HCT116 (cell line): Measurements from ENCODE around the gene SRCAP. TPM values are rescaled to one million over a fixed set of nuclear protein-coding genes. Genes with fewer than 3 reads are reported as not detected.

Experiments
- ATAC-seq: fragments of 200-7000 bp; cut with Tn5 transposase; 2 replicates; pipeline ENCODE4 v1.9.1; 2020; ENCODE audit warnings: mild to moderate bottlenecking, moderate library complexity
- BruUV-seq: library from RNA; stranded (reverse); fragments of 400-500 nt; replicated peaks from 2 replicates; lab custom pipeline; 2021; lab: Mats Ljungman, UMichigan
- CTCF ChIA-PET: fragments of 300-600 bp; sonication (Branson Sonifier 250); formaldehyde crosslinking; loops from one replicate; lab custom pipeline; 2021; ENCODE audit warnings: antibody characterized with exemption; lab: Charles Lee
- POLR2A ChIA-PET: fragments of 300-600, 350-600 bp; sonication (Branson Sonifier 250); formaldehyde crosslinking; loops from one replicate; lab custom pipeline; 2021; ENCODE audit warnings: antibody characterized with exemption; lab: Charles Lee
- RAD21 ChIA-PET, 2 experiments: fragments of 300-600 bp; sonication (Branson Sonifier 250); formaldehyde crosslinking; loops; one replicate each; lab custom pipeline; 2023; ENCODE audit warnings: low total read pairs in 2 of 2; ENCODE audit not compliant: uncharacterized antibody in 2 of 2, unreplicated experiment in 2 of 2, low non-redundant PET in 1 of 2; lab: Charles Lee
- DNase-seq: peaks from one replicate; pipeline ENCODE4 v3.0.0-alpha.2; 2010; ENCODE audit warnings: low read depth, low spot score
- H2AFZ ChIP-seq: fragments of 200-600 bp; shearing (Covaris generic), sonication (generic); 2 replicates; pipeline ENCODE4 v1.6.1; 2017; ENCODE audit warnings: low read depth, mixed run types, mixed read lengths, antibody characterized with exemption, low read length; ENCODE audit not compliant: poor library complexity, severe bottlenecking
- H3K27ac ChIP-seq: 2 replicates; pipeline ENCODE4 v1.5.1; 2012; ENCODE audit warnings: low read depth, low read length
- H3K27me3 ChIP-seq: fragments of 200-600 bp; sonication (generic); 2 replicates; pipeline ENCODE4 v1.6.1; 2016; ENCODE audit warnings: mixed run types, low read length, mixed read lengths; ENCODE audit not compliant: insufficient read depth
- H3K36me3 ChIP-seq, 2 experiments: fragments of 200-500 bp in 1 of 2; fragments of 200-600 bp in 1 of 2; sonication (Bioruptor generic) in 1 of 2; sonication (generic) in 1 of 2; 2 replicates each; pipeline versions ENCODE4 v1.5.1 to v1.6.1; 2014 to 2016; ENCODE audit warnings: low read length in 2 of 2, inconsistent platforms in 1 of 2, mixed read lengths in 1 of 2, mixed run types in 1 of 2; ENCODE audit not compliant: insufficient read depth in 2 of 2, control insufficient read depth in 1 of 2
- H3K4me1 ChIP-seq, 2 experiments: fragments of 200-600 bp in 1 of 2; sonication (generic) in 1 of 2; 2 replicates each; pipeline versions ENCODE4 v1.5.1 to v1.6.1; 2012 to 2017; ENCODE audit warnings: low read length in 2 of 2, inconsistent platforms in 1 of 2, mild to moderate bottlenecking in 1 of 2, mixed read lengths in 1 of 2, mixed run types in 1 of 2, moderate library complexity in 1 of 2; ENCODE audit not compliant: insufficient read depth in 2 of 2, control insufficient read depth in 1 of 2
- H3K4me2 ChIP-seq: fragments of 200-600 bp; sonication (generic); 2 replicates; pipeline ENCODE4 v1.6.1; 2017; ENCODE audit warnings: mixed run types, low read length, mixed read lengths
- H3K4me3 ChIP-seq, 2 experiments: fragments of 200-600 bp in 1 of 2; sonication (generic) in 1 of 2; replicated peaks in 1 of 2; 2 replicates each; pipeline ENCODE4 v1.5.1; 2011 to 2016; ENCODE audit warnings: low read length in 2 of 2, control low read depth in 1 of 2, low read depth in 1 of 2, mild to moderate bottlenecking in 1 of 2, mixed read lengths in 1 of 2, mixed run types in 1 of 2
- H3K79me2 ChIP-seq: fragments of 200-600 bp; sonication (generic); 2 replicates; pipeline ENCODE4 v1.6.1; 2017; ENCODE audit warnings: mild to moderate bottlenecking, mixed run types, low read length, moderate library complexity, mixed read lengths; ENCODE audit not compliant: insufficient read depth
- H3K9ac ChIP-seq: fragments of 200-600 bp; sonication (generic); 2 replicates; pipeline ENCODE4 v1.6.1; 2016; ENCODE audit warnings: low read length, mixed read lengths
- H3K9me2 ChIP-seq: fragments of 200-600 bp; sonication (generic), shearing (Covaris generic); 2 replicates; pipeline ENCODE4 v1.6.1; 2017; ENCODE audit warnings: mixed run types, mild to moderate bottlenecking, moderate library complexity; ENCODE audit not compliant: insufficient read depth
- H3K9me3 ChIP-seq, 2 experiments: fragments of 200-500 bp in 1 of 2; fragments of 200-600 bp in 1 of 2; sonication (Bioruptor generic) in 1 of 2; sonication (generic) in 1 of 2; 2 replicates each; pipeline ENCODE4 v1.6.1; 2014 to 2017; ENCODE audit warnings: low read length in 2 of 2, mixed read lengths in 2 of 2, inconsistent platforms in 1 of 2, low read depth in 1 of 2, mild to moderate bottlenecking in 1 of 2, mixed run types in 1 of 2, moderate library complexity in 1 of 2; ENCODE audit not compliant: control insufficient read depth in 1 of 2, insufficient read depth in 1 of 2
- H4K20me1 ChIP-seq: fragments of 200-600 bp; sonication (generic), shearing (Covaris generic); 2 replicates; pipeline ENCODE4 v1.6.1; 2017; ENCODE audit warnings: mixed run types, mild to moderate bottlenecking, moderate library complexity; ENCODE audit not compliant: insufficient read depth
- ATF3 ChIP-seq: IDR thresholded peaks from 2 replicates; pipeline ENCODE4 v1.6.1; 2012
- CBX3 ChIP-seq: IDR thresholded peaks from 2 replicates; pipeline ENCODE4 v1.6.1; 2012; ENCODE audit warnings: low read depth
- CEBPB ChIP-seq: IDR thresholded peaks from 2 replicates; pipeline ENCODE4 v1.6.1; 2012; ENCODE audit warnings: low read depth
- CTCF ChIP-seq, 3 experiments: fragments of 200-600 bp in 1 of 3; sonication (generic) in 1 of 3; IDR thresholded peaks in 2 of 3; conservative IDR thresholded peaks in 1 of 3; 2 replicates each; pipeline ENCODE4 v1.5.1; 2012 to 2017; ENCODE audit warnings: low read depth in 2 of 3, low read length in 2 of 3, antibody characterized with exemption in 1 of 3, borderline replicate concordance in 1 of 3, control low read depth in 1 of 3, mild to moderate bottlenecking in 1 of 3, mixed read lengths in 1 of 3, mixed run types in 1 of 3, moderate library complexity in 1 of 3; ENCODE audit not compliant: insufficient read depth in 1 of 3
- EGR1 ChIP-seq: IDR thresholded peaks from 2 replicates; pipeline ENCODE4 v1.6.1; 2012; ENCODE audit warnings: low read depth
- ELF1 ChIP-seq: IDR thresholded peaks from 2 replicates; pipeline ENCODE4 v1.6.1; 2012; ENCODE audit warnings: low read depth, borderline replicate concordance
- EZH2 ChIP-seq: fragments of 200-600 bp; sonication (generic); IDR thresholded peaks from 2 replicates; pipeline ENCODE4 v1.6.1; 2017; ENCODE audit warnings: antibody characterized with exemption, mixed run types
- EZH2phosphoT487 ChIP-seq: fragments of 200-600 bp; IDR thresholded peaks from 2 replicates; pipeline ENCODE4 v1.6.1; 2018; ENCODE audit warnings: antibody characterized with exemption, borderline replicate concordance
- FOSL1 ChIP-seq: IDR thresholded peaks from 2 replicates; pipeline ENCODE4 v1.6.1; 2012; ENCODE audit warnings: low read depth
- JUND ChIP-seq: IDR thresholded peaks from 2 replicates; pipeline ENCODE4 v1.6.1; 2012
- MAX ChIP-seq: IDR thresholded peaks from 2 replicates; pipeline ENCODE4 v1.6.1; 2012
- POLR2A ChIP-seq: IDR thresholded peaks from 2 replicates; pipeline ENCODE4 v1.7.0; 2011; ENCODE audit warnings: borderline replicate concordance; ENCODE audit not compliant: insufficient read depth, insufficient read length; ENCODE audit errors: extremely low read depth
- POLR2AphosphoS5 ChIP-seq: IDR thresholded peaks from 2 replicates; pipeline ENCODE4 v1.6.1; 2011; ENCODE audit warnings: mild to moderate bottlenecking, low read depth, low read length, moderate library complexity
- RAD21 ChIP-seq: IDR thresholded peaks from 2 replicates; pipeline ENCODE4 v1.6.1; 2012; ENCODE audit warnings: low read depth, mild to moderate bottlenecking
- SIN3A ChIP-seq: IDR thresholded peaks from 2 replicates; pipeline ENCODE4 v1.6.1; 2012; ENCODE audit warnings: low read depth
- SP1 ChIP-seq: IDR thresholded peaks from 2 replicates; pipeline ENCODE4 v1.6.1; 2012; ENCODE audit warnings: low read depth
- SRF ChIP-seq: IDR thresholded peaks from 2 replicates; pipeline ENCODE4 v1.6.1; 2012; ENCODE audit warnings: low read depth
- TCF7L2 ChIP-seq: IDR thresholded peaks from 2 replicates; pipeline ENCODE4 v1.7.0; 2011; ENCODE audit warnings: borderline replicate concordance, inconsistent platforms; ENCODE audit not compliant: insufficient read depth, insufficient read length; ENCODE audit errors: extremely low read depth
- YY1 ChIP-seq: IDR thresholded peaks from 2 replicates; pipeline ENCODE4 v1.6.1; 2011; ENCODE audit warnings: low read length, low read depth, moderate library complexity, mild to moderate bottlenecking; ENCODE audit not compliant: insufficient replicate concordance; ENCODE audit errors: extremely low read depth
- ZBTB33 ChIP-seq: IDR thresholded peaks from 2 replicates; pipeline ENCODE4 v1.6.1; 2011; ENCODE audit warnings: mild to moderate bottlenecking, low read length, moderate library complexity; ENCODE audit not compliant: insufficient replicate concordance; ENCODE audit errors: extremely low read depth
- ZFX ChIP-seq: fragments of 450-650 bp; IDR thresholded peaks from 2 replicates; pipeline ENCODE4 v1.6.1; 2017
- ZNF274 ChIP-seq: fragments of 200-500 bp; sonication (Bioruptor generic); IDR thresholded peaks from 2 replicates; pipeline ENCODE4 v1.6.1; 2014; ENCODE audit warnings: mild to moderate bottlenecking, low read depth, low read length, inconsistent platforms
- intact Hi-C: fragments of 100-400 bp; cut with micrococcal nuclease; formaldehyde crosslinking; loops from 2 replicates; pipeline ENCODE4 v1.10.0; 2022
- total RNA-seq: library from RNA; stranded (reverse); gene quantifications from one replicate; pipeline ENCODE4 v1.2.1, GENCODE V29; 2021; ENCODE audit not compliant: unreplicated experiment

SRCAP gene
- total RNA-seq, 1 experiment from 2014 or later, result 59.6 TPM

GRCh38 chr16:30741461-30741914 lies 42.5 kb downstream of the SRCAP start:
- Histone ChIP-seq H3K9me3 (no peaks in the 10 kb centered on the region), H3K4me2 (peak overlapping the region; percentile 90), H4K20me1 (no peaks in the 10 kb centered on the region), H3K4me3 (peak overlapping the region; percentile 47 to 60), H2AFZ (no peak overlapping the region), H3K27ac (peak overlapping the region; percentile 72), H3K9ac (peak overlapping the region; percentile 73), H3K79me2 (peaks cover 25% of the 10 kb centered on the region), H3K4me1 (peaks cover 29 to 37% of the 10 kb centered on the region in 2 experiments), H3K9me2 (no peaks in the 10 kb centered on the region), H3K27me3 (no peaks in the 10 kb centered on the region), H3K36me3 (peaks cover 22 to 46% of the 10 kb centered on the region in 2 experiments; a peak in 3 of 4 replicates)
- ChIA-PET CTCF (no interaction called here), POLR2A (no interaction called here), RAD21 (interaction anchor here in 1 of 2 experiments (0.6 kb wide), 1 partner anchor 292 kb away, joined by 8 read pairs; the partner anchor contains the start of gene STX4)
- no TSS peak for BruUV-seq
- peak; percentile 80 for ATAC-seq
- intact Hi-C loops, result loop anchor here (2.0 kb wide), 1 partner anchor 43 kb away; the partner anchor contains the start of gene SRCAP
- DNase-seq, result peak; percentile 68
- TF ChIP-seq POLR2AphosphoS5, result peak; percentile 51
- TF ChIP-seq RAD21, result no peak
- TF ChIP-seq ZBTB33, result no peak
- peak; percentile 58; the same call in 1 of the 2 replicates for TF ChIP-seq FOSL1
- no peak for TF ChIP-seq TCF7L2
- TF ChIP-seq POLR2A, result no peak
- TF ChIP-seq ZNF274, result no peak
- TF ChIP-seq EGR1, result no peak
- no peak for TF ChIP-seq YY1
- no peak for TF ChIP-seq EZH2
- peak; percentile 50; the same call in 1 of the 2 replicates for TF ChIP-seq SRF
- no peak for TF ChIP-seq CBX3
- no peak; the same call in 1 of the 2 replicates for TF ChIP-seq CEBPB
- TF ChIP-seq SP1, result peak; percentile 81
- no peak for TF ChIP-seq ZFX
- no peak for TF ChIP-seq ATF3
- TF ChIP-seq CTCF (IDR thresholded peaks at IDR 0.05 in 2 of 3, conservative IDR thresholded peaks at IDR 0.05 in 1 of 3; ENCODE audit: borderline replicate concordance in 1 of 3, insufficient read depth in 1 of 3, low read depth in 2 of 3, low read length in 2 of 3), result no peak
- no peak for TF ChIP-seq EZH2phosphoT487
- TF ChIP-seq SIN3A, result 0 out of 2 replicates have a peak, but pooled peaks have one; percentile 45
- TF ChIP-seq MAX, result peak; percentile 24; the same call in 1 of the 2 replicates
- TF ChIP-seq ELF1, result no peak
- no peak for TF ChIP-seq JUND
